Measurements from ENCODE around the gene USP40.

USP40 gene

GRCh38 chr2:233470839-233471238, 95.7 kb downstream of the USP40 start:
- H3K4me3 ChIP-seq (ENCODE audit: low read depth, low read length), result no peak overlapping the region
- DNase-seq (ENCODE audit: low read depth), result no peak
- TF ChIP-seq CTCF (IDR thresholded peaks at IDR 0.05; ENCODE audit: insufficient read depth, low read depth, low read length, missing control alignments), result no peak

GRCh38 chr2:233470011-233470687, 96.4 kb downstream of the USP40 start:
- no peak for DNase-seq (ENCODE audit: low read depth)
- H3K4me3 ChIP-seq (ENCODE audit: low read depth, low read length), result no peak overlapping the region
- TF ChIP-seq CTCF (IDR thresholded peaks at IDR 0.05; ENCODE audit: insufficient read depth, low read depth, low read length, missing control alignments), result no peak

- TF ChIP-seq CTCF (IDR thresholded peaks at IDR 0.05; ENCODE audit: insufficient read depth, low read depth, low read length, missing control alignments), result no peak
- DNase-seq (ENCODE audit: low read depth), result no peak
- H3K4me3 ChIP-seq (ENCODE audit: low read depth, low read length), result no peak overlapping the region
These were observed 97.1 kb downstream of the USP40 start for GRCh38 chr2:233469261-233470010.

GRCh38 chr2:233468741-233469110, 97.9 kb downstream of the USP40 start:
- no peak for DNase-seq (ENCODE audit: low read depth)
- H3K4me3 ChIP-seq (ENCODE audit: low read depth, low read length), result no peak overlapping the region
- TF ChIP-seq CTCF (IDR thresholded peaks at IDR 0.05; ENCODE audit: insufficient read depth, low read depth, low read length, missing control alignments), result no peak

- no peak for DNase-seq (ENCODE audit: low read depth)
- TF ChIP-seq CTCF (IDR thresholded peaks at IDR 0.05; ENCODE audit: insufficient read depth, low read depth, low read length, missing control alignments), result no peak
These were observed 98.4 kb downstream of the USP40 start for GRCh38 chr2:233468047-233468740.

GRCh38 chr2:233466991-233467603, 99.5 kb downstream of the USP40 start:
- DNase-seq (ENCODE audit: low read depth), result no peak
- TF ChIP-seq CTCF (IDR thresholded peaks at IDR 0.05; ENCODE audit: insufficient read depth, low read depth, low read length, missing control alignments), result no peak
- no peak overlapping the region for H3K4me3 ChIP-seq (ENCODE audit: low read depth, low read length)

More at GRCh38 chr2:233468047-233468740, 98.4 kb downstream of the USP40 start:
- H3K4me3 ChIP-seq (ENCODE audit: low read depth, low read length), result no peak overlapping the region
